ENCODE measurements around the gene CPSF4.

The CPSF4 gene

DNA sequence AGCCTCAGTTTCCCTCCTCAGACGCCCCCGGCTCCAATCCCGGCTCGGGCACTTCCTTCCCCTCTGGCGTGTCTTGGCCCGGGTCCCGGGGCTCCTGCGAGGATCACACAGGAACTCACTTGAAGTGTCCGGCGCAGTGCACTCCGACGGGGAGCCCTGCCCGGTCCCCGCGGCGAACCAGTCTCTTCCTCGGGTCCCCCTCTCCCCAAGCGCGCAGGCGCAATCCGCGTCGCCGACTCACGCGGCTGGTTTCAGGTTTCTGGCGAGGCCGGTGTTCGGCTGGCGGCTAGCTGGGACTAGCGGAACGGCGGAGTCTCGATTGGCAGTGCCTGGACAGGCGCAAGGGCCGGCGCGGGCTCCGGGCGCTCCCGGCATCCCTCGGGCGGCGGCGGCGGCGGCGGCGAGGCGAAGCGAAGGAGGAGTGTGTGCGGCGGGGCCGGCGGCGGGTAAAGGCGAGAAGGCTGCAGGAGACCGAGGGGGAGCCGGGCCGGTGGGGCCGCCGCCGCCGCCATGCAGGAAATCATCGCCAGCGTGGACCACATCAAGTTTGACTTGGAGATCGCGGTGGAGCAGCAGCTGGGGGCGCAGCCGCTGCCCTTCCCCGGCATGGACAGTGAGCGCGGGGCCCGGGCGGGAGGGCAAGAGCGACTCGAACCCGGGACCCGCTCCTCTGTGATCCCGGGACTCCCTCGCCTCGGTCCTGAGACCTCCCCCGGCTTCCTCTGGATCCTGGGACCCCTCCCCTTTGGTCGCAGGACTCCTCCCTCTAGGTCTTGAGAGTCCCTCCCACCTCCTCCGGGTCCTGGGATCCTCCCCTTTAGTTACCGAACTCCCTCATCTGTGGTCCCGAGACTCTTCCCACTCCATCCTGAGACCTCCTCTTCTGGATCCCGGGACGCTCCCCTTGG is at the start of gene CPSF4, which contains the start of gene PTCD1:
CPSF4 (plus strand) TSS at position 371 of the 908 bp plus-strand sequence; CDS start at position 511, 140 bp downstream.
PTCD1 (minus strand) TSS at position 226 of the 908 bp plus-strand sequence. CDS start 3,556 bp downstream, outside the sequence.
- Histone ChIP-seq H3K4me3 (ENCODE audit: low read length) (peak within 1 kb of the TSS; percentile 91), H3K4me2 (ENCODE audit: low read length) (peak within 1 kb of the TSS; percentile 92), H3K27me3 (ENCODE audit: control insufficient read depth, low read length) (no peaks in the 10 kb centered on the region), H3K9me2 (replicated peaks; ENCODE audit: control insufficient read depth, low read length) (no peaks in the 10 kb centered on the region), H3K4me1 (ENCODE audit: control insufficient read depth, low read length) (peaks cover 22% of the 10 kb centered on the region), H3K79me2 (ENCODE audit: control insufficient read depth, low read length) (peaks cover 79% of the 10 kb centered on the region), H3K36me3 (ENCODE audit: control insufficient read depth, low read length) (peaks cover 66% of the 10 kb centered on the region), H3F3A (ENCODE audit: control insufficient read depth, insufficient read depth) (no peaks in the 10 kb centered on the region), H3K27ac (ENCODE audit: low read depth, low read length) (peak within 1 kb of the TSS; percentile 58), H4K20me1 (ENCODE audit: control insufficient read depth, insufficient read depth, low read depth, low read length) (peaks cover 14% of the 10 kb centered on the region), H3K9me3 (ENCODE audit: control insufficient read depth, insufficient read depth, low read length) (no peaks in the 10 kb centered on the region)
- TF ChIP-seq, protein P1, sequence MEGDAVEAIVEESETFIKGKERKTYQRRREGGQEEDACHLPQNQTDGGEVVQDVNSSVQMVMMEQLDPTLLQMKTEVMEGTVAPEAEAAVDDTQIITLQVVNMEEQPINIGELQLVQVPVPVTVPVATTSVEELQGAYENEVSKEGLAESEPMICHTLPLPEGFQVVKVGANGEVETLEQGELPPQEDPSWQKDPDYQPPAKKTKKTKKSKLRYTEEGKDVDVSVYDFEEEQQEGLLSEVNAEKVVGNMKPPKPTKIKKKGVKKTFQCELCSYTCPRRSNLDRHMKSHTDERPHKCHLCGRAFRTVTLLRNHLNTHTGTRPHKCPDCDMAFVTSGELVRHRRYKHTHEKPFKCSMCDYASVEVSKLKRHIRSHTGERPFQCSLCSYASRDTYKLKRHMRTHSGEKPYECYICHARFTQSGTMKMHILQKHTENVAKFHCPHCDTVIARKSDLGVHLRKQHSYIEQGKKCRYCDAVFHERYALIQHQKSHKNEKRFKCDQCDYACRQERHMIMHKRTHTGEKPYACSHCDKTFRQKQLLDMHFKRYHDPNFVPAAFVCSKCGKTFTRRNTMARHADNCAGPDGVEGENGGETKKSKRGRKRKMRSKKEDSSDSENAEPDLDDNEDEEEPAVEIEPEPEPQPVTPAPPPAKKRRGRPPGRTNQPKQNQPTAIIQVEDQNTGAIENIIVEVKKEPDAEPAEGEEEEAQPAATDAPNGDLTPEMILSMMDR (IDR thresholded peaks at IDR 0.05; ENCODE audit: low read depth, low read length, poor library complexity, severe bottlenecking) = no peak
- TF ChIP-seq EZH2phosphoT487 (IDR thresholded peaks at IDR 0.05; ENCODE audit: borderline replicate concordance, low read length) = no peak

DNA sequence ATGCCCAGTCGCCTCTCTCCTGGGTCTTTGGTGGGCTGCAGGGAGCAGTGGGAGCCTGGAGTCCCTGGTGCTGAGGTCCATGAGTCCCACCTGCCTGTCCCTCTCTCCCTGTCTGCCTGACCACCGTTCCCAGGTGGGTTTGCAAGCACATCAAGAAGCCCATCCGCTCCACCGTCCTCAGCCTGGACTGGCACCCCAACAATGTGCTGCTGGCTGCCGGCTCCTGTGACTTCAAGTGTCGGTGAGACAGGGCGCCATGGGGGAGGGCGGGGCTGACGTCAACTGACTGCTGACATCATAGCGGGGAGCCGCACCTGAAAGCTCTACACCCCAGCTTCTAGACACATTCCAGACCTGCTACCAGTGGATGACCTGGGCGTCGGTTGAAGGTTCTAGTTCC is 49.0 kb upstream of the CPSF4 start:
- peaks cover 15% of the 10 kb centered on the region; the same call in 1 of the 2 replicates for H4K20me1 ChIP-seq (ENCODE audit: control insufficient read depth, insufficient read depth, low read depth, low read length)
- no peak overlapping the region for H3K27ac ChIP-seq (ENCODE audit: low read depth, low read length)
- no peaks in the 10 kb centered on the region for H3K9me2 ChIP-seq (replicated peaks; ENCODE audit: control insufficient read depth, low read length)
- peaks cover 19% of the 10 kb centered on the region for H3K4me1 ChIP-seq (ENCODE audit: control insufficient read depth, low read length)
- H3K27me3 ChIP-seq (ENCODE audit: control insufficient read depth, low read length) = no peaks in the 10 kb centered on the region
- H3K36me3 ChIP-seq (ENCODE audit: control insufficient read depth, low read length) = peaks cover 87% of the 10 kb centered on the region
- no peak overlapping the region for H3K4me2 ChIP-seq (ENCODE audit: low read length)
- H3K4me3 ChIP-seq (ENCODE audit: low read length) = no peak overlapping the region
- peaks cover 13% of the 10 kb centered on the region for H3K79me2 ChIP-seq (ENCODE audit: control insufficient read depth, low read length)
- peaks cover 6% of the 10 kb centered on the region for H3F3A ChIP-seq (ENCODE audit: control insufficient read depth, insufficient read depth)
- TF ChIP-seq EZH2phosphoT487 (IDR thresholded peaks at IDR 0.05; ENCODE audit: borderline replicate concordance, low read length) = no peak
- TF ChIP-seq, protein P1 (IDR thresholded peaks at IDR 0.05; ENCODE audit: low read depth, low read length, poor library complexity, severe bottlenecking) = no peak
- no peaks in the 10 kb centered on the region for H3K9me3 ChIP-seq (ENCODE audit: control insufficient read depth, insufficient read depth, low read length)

DNA sequence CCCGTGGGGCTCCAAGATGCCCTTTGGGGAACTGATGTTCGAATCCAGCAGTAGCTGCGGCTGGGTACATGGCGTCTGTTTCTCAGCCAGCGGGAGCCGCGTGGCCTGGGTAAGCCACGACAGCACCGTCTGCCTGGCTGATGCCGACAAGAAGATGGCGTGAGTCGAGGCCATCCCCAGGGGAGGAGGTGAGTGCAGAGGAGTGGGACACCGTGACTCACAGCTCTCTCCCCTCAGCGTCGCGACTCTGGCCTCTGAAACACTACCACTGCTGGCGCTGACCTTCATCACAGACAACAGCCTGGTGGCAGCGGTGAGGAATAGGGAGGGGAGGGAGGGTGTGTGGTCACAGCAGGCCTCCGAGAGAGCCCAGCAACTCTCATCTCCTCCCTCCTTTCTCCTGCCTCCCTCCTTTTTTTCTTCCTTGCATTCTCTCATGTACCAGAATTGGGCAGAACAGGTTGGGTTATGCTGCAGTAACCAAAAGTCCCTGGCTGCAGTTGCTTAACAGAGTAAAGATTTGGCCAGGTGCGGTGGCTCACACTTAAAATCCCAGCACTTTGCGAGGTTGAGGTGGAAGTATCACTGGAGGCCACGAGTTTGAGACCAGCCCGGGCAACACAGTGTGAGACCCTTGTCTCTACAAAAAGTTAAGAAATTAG is 47.7 kb upstream of the CPSF4 start:
- Histone ChIP-seq H3K4me3 (ENCODE audit: low read length) (no peak overlapping the region), H3K9me2 (replicated peaks; ENCODE audit: control insufficient read depth, low read length) (no peaks in the 10 kb centered on the region), H3K27me3 (ENCODE audit: control insufficient read depth, low read length) (no peaks in the 10 kb centered on the region), H3F3A (ENCODE audit: control insufficient read depth, insufficient read depth) (peaks cover 16% of the 10 kb centered on the region), H3K4me2 (ENCODE audit: low read length) (no peak overlapping the region), H3K79me2 (ENCODE audit: control insufficient read depth, low read length) (peaks cover 11% of the 10 kb centered on the region), H3K4me1 (ENCODE audit: control insufficient read depth, low read length) (peaks cover 19% of the 10 kb centered on the region), H3K9me3 (ENCODE audit: control insufficient read depth, insufficient read depth, low read length) (no peaks in the 10 kb centered on the region), H4K20me1 (ENCODE audit: control insufficient read depth, insufficient read depth, low read depth, low read length) (peaks cover 15% of the 10 kb centered on the region; the same call in 1 of the 2 replicates), H3K27ac (ENCODE audit: low read depth, low read length) (no peak overlapping the region), H3K36me3 (ENCODE audit: control insufficient read depth, low read length) (peaks cover 94% of the 10 kb centered on the region)
- TF ChIP-seq EZH2phosphoT487 (IDR thresholded peaks at IDR 0.05; ENCODE audit: borderline replicate concordance, low read length) = no peak
- TF ChIP-seq, protein P1 (IDR thresholded peaks at IDR 0.05; ENCODE audit: low read depth, low read length, poor library complexity, severe bottlenecking) = no peak

All from DOHH2 (cell line).